AG10803 (cell line): ENCODE results near the gene CCDC194.
"Not testable (repeated sequence)": the region's sequence is repeated elsewhere in the genome, so short reads cannot be mapped to it uniquely, and the experiment has no call there.

Experiments
- DNase-seq: peaks from one replicate; pipeline ENCODE4 v3.0.0; 2010; ENCODE audit warnings: low read depth
- H3K4me3 ChIP-seq: 2 replicates; pipeline ENCODE4 v1.5.1; 2011; ENCODE audit warnings: mild to moderate bottlenecking, low read length, control low read depth
- TF ChIP-seq, protein P1 (sequence below): conservative IDR thresholded peaks from 2 replicates; pipeline ENCODE4 v1.5.1; 2011; ENCODE audit warnings: mild to moderate bottlenecking, low read length, control low read depth, inconsistent platforms

The CCDC194 gene

DNA sequence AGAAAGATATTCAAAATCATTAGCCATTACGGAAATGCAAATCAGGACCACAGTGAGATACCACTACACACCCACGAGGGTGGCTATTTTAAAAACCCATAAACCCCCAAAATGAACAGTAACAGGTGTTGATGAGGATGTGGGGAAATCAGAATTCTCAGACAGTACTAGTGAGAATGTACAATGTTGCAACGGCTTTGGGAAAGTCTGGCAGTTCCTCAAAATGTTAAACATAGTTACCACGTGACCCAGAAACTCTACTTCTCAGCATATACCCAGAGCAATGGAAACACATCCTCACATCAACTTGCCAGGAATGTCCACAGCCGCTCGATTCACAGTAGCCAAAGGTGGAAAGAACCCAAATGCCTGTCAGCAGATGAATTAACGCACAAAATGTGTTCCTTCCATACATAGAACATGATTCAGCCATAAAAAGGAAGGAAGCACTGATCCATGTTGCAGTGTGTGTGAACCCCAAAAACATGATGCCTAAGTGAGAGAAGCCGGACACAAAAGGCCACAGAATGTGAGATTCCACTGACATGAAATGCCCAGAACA lies 23.9 kb downstream of the CCDC194 start:
- TF ChIP-seq, protein P1, sequence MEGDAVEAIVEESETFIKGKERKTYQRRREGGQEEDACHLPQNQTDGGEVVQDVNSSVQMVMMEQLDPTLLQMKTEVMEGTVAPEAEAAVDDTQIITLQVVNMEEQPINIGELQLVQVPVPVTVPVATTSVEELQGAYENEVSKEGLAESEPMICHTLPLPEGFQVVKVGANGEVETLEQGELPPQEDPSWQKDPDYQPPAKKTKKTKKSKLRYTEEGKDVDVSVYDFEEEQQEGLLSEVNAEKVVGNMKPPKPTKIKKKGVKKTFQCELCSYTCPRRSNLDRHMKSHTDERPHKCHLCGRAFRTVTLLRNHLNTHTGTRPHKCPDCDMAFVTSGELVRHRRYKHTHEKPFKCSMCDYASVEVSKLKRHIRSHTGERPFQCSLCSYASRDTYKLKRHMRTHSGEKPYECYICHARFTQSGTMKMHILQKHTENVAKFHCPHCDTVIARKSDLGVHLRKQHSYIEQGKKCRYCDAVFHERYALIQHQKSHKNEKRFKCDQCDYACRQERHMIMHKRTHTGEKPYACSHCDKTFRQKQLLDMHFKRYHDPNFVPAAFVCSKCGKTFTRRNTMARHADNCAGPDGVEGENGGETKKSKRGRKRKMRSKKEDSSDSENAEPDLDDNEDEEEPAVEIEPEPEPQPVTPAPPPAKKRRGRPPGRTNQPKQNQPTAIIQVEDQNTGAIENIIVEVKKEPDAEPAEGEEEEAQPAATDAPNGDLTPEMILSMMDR: no peak
- no peak overlapping the region for H3K4me3 ChIP-seq
- peak; percentile 47 for DNase-seq

DNA sequence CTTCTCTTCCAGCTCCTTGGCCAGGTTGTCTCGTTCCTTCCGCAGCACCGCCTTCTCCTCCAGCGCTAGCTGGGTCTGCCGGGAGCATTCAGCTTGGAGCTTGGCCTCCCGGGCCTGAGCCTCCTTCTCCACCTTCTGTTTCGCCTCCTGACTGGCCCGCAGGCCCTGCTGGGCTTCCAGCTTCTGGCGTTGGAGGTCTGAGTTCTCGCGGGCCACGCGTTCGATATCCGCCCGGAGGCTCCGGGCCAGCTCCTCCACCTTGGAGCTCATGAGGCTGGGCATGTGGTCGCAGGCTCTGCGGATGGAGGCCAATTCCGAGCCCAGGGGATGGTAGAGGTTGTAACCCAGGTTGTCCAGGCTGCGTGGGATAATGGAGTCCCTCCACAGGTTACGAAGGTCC lies 28.6 kb downstream of the CCDC194 start:
- TF ChIP-seq, protein P1: no peak
- no peak overlapping the region for H3K4me3 ChIP-seq
- DNase-seq: no peak

DNA sequence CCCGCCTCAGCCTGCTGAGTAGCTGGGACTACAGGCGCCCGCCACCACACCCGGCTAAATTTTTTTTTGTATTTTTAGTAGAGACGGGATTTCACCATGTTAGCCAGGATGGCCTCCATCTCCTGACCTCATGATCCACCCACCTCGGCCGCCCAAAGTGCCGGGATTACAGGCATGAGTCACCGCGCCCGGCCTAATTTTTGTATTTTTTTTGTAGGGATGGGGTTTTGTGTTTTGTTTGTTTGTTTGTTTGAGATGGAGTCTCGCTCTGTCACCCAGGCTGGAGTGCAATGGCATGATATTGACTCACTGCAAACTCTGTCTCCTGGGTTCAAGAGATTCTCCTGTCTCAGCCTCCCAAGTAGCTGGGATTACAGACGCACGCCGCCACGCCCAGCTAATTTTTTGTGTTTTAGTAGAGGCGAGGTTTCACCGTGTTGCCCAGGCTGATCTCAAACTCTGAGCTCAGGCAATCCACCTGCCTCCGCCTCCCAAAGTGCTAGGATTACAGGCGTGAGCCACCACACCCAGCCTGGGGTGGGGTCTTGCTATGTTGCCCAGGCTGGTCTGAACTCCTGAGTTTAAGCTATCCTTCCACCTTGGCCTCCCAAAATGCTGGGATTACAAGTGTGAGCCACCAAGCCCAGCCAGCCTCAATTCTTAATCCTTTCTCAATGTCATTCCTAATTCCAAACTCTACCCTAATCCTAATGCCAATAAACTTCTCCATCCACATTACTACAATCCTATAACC lies 30.0 kb downstream of the CCDC194 start:
- DNase-seq, H3K4me3 ChIP-seq: not testable (repeated sequence)

DNA sequence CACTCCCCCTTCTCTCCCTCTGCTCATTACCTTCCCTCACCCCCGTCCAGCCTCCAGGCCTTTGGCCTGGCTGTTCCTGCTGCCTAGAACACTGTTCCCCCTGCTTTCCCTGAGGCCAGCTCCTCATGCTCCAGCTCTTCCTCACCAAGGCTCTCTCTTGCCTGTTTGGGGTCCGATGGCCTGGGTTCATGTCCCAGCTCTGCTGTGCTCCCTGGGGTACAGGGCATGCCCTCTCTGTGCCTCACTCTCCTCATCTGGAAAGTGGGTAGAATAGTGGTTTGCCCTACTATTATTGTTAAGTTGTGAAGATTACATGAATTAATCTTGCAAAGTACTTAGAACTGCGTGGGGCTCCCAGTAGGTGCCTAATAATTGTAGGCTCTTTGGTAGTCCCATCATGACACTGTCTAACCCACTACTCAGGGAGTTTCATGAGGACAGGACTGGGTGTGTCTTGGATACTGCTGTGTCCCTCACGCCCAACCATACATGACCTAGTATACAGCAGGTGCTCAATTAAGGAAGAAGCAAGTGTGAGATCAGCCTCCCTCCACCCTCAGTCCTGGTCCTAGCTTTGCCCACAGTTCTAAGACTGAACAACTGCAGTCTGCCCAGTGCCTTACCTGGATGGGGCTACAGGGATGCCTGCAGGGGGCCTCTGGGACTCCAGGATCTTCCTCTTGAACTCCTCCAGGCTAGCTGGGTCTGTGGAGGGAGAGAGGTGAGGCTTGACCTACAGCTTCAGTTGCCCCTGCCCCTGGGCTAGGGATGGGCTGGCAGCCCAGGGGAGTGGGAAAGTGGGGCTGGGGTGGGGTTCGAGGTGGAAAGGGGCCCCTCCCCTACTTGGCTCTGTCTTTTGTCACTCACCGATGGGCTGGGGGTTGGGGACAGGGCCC lies 33.8 kb downstream of the CCDC194 start:
- no peak overlapping the region for H3K4me3 ChIP-seq
- TF ChIP-seq, protein P1: no peak
- no peak for DNase-seq

DNA sequence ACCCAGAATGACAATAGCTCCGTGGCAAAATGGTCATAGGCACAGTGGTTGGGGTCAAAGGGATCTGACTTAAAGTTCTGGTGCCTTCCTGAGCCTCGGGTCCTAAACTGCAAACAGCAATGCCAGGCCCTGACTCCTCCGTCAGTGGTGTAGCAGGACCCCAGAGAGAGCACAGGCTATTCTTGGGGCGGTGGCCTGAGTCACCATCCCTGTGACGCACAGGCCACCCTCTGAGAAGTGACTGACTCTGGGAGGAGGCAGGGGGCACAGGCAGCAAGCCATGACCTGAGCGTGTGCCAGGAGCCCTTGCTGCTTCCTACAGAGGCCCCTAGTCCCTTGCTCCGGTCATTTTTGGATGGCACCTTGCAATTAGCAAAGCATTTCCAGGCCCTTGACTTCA lies 35.6 kb downstream of the CCDC194 start:
- no peak for DNase-seq
- no peak overlapping the region for H3K4me3 ChIP-seq
- TF ChIP-seq, protein P1: no peak

DNA sequence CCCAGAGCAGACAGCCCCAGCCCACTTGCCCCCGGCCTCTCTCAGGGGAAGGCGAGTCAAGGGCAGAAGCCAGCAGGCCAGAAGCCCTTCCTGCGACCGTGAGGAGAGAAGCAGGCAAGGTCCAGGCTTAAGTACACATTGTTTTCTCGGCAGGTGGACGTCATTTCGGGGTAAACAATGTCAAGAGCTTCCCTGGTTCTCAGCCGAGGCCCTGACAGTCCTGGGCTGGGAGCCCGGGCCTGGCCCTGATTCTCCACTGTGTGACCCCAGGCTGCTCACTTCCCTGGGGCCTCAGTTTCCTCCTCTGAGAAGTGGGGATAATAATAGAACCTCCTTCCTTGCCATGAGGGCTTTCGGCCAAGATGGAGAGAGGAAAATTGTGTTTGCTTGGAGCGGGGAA lies 36.3 kb downstream of the CCDC194 start:
- no peak overlapping the region for H3K4me3 ChIP-seq
- no peak for DNase-seq
- TF ChIP-seq, protein P1: no peak

DNA sequence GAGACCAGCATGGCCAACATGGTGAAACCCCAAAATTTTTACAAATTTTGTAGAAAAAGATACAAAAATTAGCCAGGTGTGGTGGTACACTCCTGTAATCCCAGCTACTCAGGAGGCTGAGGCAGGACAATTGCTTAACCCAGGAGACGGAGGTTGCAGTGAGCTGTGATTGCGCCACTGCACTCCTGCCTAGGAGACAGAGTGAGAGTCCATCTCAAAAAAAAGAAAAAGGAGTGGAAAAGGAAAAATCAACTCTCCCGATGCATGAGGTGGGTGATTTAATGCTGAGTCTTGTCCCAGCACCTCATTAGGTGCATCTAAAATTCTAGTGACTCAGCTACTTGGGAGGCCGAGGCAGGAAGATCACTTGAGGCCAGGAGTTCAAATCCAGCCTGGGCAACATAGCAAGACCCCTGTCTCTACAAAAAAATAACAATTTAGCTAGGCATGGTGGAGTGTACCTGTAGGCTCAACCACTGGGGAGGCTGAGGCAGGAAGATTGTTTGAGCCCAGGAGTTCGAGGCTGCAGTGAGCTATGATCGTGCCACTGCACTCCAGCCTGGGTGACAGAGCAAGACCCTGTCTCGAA lies 36.8 kb downstream of the CCDC194 start:
- TF ChIP-seq, protein P1: no peak
- no peak for DNase-seq
- no peak overlapping the region for H3K4me3 ChIP-seq
